Islet precursor cell (in vitro differentiated cells): ENCODE results near the gene PLXNA4.

Source experiments
- DNase-seq: peaks from one replicate; pipeline ENCODE4 v3.0.0-alpha.2; 2018

Gene PLXNA4

GRCh38 chr7:132160611-132161532, 415.4 kb downstream of the PLXNA4 start:
- no peak for DNase-seq

GRCh38 chr7:132158841-132159240, 417.4 kb downstream of the PLXNA4 start:
- no peak for DNase-seq

DNA sequence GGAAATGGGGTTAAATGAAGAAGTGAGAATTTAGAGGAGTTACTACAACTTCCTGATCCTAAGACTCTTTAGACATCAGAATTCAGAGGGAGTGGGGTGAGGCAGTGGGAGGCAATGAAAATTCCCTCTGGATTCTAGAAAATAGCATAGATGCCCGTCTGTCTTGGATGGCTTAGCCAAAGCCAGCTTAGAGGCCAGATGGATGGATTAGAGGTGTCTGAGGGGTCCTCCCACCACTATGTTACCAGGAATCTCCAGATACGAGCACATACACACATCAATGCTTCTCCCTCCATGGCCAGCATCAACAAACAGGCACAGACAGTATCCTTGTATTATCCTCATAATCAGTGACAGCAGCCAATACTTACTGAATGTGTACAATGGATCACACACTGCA, 418.1 kb downstream of the PLXNA4 start:
- DNase-seq: no peak

DNA sequence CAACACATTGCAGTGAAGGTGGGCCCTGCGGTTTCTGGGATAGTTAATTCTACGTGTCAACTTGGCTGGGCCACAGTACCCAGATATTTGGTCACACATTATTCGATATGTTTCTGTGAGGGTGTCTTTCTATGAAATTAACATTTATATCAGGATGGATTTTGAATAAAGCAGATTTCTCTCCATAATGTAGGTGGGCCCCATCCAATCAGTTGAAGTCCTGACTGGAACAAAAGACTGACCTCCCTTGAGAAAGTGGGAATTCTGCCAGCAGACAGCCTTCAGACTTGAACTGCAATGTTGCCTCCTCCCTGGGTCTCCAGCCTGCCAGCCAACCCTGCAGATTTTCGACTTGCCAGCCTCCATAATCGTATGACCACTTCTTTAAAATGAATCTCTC, 420.6 kb downstream of the PLXNA4 start:
- no peak for DNase-seq

GRCh38 chr7:132154695-132155471, 421.4 kb downstream of the PLXNA4 start:
- DNase-seq: no peak

GRCh38 chr7:132154248-132154647, 422.0 kb downstream of the PLXNA4 start:
- DNase-seq: no peak

GRCh38 chr7:132152131-132152889, 424.0 kb downstream of the PLXNA4 start:
- no peak for DNase-seq

- no peak for DNase-seq
These were observed 425.6 kb downstream of the PLXNA4 start for GRCh38 chr7:132150711-132151110.

GRCh38 chr7:132149436-132150304, 426.6 kb downstream of the PLXNA4 start:
- no peak for DNase-seq

DNA sequence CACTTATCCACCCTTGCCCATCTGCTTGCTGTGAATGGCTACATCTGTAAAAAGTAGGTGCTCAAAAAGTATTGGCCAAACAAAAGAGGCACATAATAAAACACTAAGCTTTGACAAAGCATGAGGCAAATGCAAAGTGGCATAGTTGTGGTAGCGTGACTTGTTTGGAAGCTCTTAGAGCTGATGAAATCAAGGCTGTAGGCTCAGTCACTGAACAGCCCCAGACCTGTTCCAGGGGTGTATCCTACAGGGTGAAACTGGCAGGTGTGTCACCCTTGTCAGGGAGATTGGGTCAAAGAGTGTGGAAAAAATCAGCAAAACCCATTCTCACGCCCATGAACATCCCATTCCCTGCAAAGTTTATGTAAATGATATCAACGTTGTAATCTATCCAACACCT, 427.4 kb downstream of the PLXNA4 start:
- no peak for DNase-seq

DNA sequence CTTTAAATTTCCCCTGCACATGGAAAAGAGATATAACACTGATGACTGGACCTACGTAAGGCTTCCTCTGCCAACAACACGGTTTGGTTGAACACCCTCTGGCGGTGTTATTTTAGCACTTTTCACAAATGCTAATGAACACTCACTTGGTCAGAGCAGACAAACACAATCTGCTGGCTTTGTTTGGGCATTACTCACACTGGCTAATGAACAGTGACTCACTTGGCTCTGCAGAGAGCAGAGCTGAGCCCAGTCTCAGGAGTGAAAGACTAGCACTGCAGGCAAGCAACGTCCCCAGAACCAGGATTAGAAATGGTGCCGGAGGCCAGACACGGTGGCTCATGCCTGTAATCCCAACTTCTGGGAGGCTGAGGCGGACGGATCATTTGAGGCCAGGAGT, 430.8 kb downstream of the PLXNA4 start:
- DNase-seq: peak; percentile 91

- peak; percentile 59 for DNase-seq
These were observed 431.2 kb downstream of the PLXNA4 start for GRCh38 chr7:132145063-132145462.

GRCh38 chr7:132142006-132142405, 434.3 kb downstream of the PLXNA4 start:
- no peak for DNase-seq

DNA sequence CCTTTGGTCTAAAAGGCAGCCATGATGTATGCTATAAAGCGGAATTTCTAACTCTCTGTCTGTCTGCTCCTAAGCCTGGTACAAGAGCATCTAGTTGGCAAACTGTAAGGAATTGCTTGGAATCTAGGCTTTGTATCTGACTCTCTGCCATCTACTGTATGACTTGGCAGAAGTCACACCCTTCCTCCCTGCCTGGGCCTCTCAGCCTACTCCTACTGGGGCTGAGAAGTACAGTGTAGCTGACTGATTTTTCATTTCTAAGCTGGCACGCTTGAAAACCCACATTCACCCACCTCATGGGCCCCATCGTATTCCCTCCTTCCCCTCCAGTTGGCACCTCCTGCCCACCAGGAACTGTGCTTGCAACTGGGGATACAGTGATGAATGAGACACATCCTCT, 435.2 kb downstream of the PLXNA4 start:
- DNase-seq: no peak

DNA sequence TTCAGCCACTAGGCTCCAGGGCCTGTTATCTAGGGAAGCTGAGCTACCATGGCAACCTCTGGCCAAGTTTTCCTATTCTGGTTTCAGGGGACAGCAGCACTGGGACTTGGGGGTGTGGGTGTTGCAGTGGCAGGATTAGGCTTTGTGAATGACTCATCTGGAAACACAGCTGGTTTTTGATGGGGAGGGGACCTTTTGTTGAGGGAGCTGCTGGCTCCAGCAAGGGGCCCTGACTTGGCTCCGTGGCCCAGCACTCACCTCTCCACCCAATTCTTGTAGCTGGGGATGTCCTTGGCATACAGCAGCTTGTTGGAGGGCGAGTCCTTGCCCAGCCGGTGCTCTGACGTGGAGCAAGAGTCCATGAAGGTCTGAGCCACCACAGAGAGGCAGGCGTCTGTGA, 435.9 kb downstream of the PLXNA4 start:
- no peak for DNase-seq

GRCh38 chr7:132138817-132139216, 437.5 kb downstream of the PLXNA4 start:
- peak; percentile 79 for DNase-seq

- DNase-seq: no peak
These were observed 438.6 kb downstream of the PLXNA4 start for GRCh38 chr7:132137681-132138080.

GRCh38 chr7:132135746-132136385, 440.4 kb downstream of the PLXNA4 start:
- peak; percentile 75 for DNase-seq

GRCh38 chr7:132134814-132135445, 441.3 kb downstream of the PLXNA4 start:
- no peak for DNase-seq

GRCh38 chr7:132133501-132133900, 442.8 kb downstream of the PLXNA4 start:
- no peak for DNase-seq

DNA sequence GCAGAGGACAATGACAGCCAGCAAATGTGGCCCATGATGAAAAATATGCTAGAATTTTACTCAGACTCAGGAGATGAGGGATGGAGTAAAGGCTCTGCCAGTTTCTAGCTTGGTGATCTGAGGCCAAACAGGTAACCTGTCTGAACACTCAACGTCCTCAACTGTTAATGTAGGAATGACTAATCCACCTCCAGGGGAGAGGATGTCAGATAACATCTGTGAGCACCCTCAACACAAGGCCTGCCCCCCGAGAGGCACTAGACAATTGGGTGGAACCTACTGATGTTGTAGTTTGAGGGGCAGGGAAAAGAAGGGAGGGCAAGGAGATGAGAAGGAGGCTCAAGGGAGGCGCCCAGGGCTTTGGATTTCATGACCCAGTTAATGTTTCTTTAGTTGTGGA, 445.1 kb downstream of the PLXNA4 start:
- DNase-seq: no peak
